Measurements from ENCODE around the gene FREM1.

FREM1 gene

GRCh38 chr9:14693251-14693861 is 216.9 kb downstream of the FREM1 start, which contains the start of gene ZDHHC21:
ZDHHC21 (minus strand) TSS chr9:14693432; CDS start chr9:14674340, 19,092 bp downstream.
- DNase-seq, result no peak

GRCh38 chr9:14692470-14693250 is 217.6 kb downstream of the FREM1 start:
- no peak for DNase-seq

GRCh38 chr9:14690948-14691730 is 219.1 kb downstream of the FREM1 start:
- DNase-seq, result no peak

GRCh38 chr9:14687042-14687719 is 223.0 kb downstream of the FREM1 start:
- DNase-seq, result no peak

GRCh38 chr9:14686168-14686567 is 224.1 kb downstream of the FREM1 start:
- DNase-seq, result no peak
